ENCODE measurements around the gene PER3.
A peak's percentile ranks its signal among the peaks of the same experiment; 100 is the strongest.
"Not testable (repeated sequence)": the region's sequence is repeated elsewhere in the genome, so short reads cannot be mapped to it uniquely, and the experiment has no call there.

Gene PER3

DNA sequence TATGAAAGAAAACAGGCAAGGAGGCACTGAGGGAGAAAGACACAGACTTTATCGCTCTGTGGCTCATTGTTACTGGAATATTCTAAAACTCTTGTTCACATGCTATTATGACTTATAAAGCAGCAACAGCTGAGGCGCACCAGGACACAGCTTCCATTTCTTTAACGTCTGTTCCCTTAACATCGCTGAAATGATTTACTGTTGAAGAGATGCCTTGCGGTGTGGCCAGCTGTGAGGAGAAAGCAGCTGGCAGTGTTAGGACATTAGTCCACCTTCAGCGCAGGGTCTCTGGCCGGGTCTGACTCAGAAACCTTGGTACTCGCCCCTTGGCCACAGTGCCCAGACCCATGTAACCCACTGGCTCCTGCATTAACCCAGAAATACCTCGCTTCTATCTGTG is 3.1 kb upstream of the PER3 start:
- no peak for DNase-seq

DNA sequence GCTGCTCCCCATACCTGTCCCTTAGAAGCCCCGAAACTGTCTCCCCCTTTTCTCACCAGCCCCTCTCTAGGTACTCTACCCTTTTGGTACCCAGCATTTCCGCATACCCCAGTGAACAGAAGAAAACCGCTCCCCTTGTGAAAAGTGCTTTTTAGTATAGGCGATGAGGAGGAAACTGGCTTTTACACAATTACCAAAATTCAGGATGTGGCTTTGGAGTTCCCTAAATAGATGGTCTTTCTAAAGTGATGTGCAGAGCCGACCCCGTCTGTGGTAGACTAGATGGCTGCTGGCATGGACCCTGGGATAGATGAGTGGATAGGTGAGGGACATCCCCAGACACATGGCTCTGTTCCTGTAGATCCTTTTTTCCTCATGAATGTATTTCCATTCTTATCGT is 2.6 kb upstream of the PER3 start:
- no peak for DNase-seq

DNA sequence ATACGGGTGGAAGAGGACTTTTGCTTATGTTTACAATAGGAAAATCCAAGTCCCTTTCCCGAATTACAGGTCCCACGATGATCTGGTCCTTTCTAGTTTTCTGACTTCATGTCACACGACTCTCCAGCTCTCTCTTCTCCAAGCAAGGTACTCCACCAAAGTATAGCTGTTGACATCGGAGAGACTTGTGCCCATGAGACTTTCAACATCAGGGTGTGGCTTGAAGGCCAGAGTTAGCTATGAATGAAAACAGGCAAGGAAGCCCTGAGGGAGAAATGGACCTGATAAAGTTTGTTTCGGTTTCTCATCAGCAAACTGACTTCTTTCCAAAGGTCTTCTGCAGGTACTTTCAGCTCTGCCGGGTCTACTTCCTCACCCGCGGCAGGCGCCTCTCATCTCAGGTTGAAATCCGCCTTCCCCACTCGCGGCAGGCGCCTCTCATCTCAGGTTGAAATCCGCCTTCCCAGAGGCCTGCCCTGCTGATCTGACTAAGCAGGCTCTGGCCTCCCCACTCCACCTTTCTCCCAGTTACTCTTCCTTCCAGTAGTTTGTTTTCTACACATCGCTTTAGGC is 2.1 kb upstream of the PER3 start:
- DNase-seq, result no peak

DNA sequence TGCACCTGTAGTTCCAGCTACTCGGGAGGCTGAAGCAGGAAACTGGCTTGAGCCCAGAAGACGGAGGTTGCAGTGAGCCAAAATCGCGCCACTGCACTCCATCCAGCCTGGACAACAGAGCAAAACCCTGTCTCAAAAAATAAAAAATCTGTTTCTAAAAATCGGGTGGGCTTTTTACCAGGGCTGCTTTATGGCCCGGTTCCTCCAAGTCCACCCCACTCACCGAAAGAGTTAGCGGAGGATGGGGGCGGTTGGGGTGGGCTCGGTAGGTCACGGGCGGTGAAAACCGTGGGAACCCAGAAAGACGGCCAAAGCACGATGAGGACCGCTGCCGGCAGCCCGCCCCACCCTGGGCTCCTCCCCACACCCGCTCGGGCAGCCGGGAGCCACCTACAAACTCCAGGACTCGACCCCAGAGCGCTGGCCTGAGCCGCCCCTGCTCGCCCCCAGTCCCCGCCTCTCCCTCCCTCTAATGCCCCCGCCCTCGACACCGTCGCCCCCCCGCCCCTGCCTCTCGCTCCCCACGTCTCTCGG is 846 bp upstream of the PER3 start:
- no peak for DNase-seq

DNA sequence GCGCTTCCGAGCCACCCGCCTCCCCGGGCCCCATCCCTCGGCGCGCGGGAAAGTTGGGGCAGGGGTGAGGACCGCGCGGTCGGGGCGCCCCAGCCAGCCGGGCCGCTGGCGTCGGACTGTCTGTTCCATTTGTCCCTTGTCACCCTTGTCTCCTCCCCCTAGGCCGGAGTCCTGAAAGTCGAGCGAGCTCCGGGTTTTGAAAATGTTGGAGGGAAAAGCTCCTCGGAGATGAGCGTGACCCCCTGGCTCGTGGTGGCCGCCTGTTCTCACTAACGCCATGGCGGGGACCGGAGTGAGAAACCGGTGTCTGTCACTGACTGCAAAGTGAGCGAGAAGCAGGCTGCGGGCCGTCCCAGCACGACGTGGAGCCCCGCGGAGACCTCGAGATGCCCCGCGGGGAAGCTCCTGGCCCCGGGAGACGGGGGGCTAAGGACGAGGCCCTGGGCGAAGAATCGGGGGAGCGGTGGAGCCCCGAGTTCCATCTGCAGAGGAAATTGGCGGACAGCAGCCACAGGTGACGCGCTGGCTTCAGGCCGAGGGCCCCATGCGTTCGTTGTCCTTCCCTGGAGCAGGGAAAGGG is 491 bp downstream of the PER3 start:
- DNase-seq, result no peak

DNA sequence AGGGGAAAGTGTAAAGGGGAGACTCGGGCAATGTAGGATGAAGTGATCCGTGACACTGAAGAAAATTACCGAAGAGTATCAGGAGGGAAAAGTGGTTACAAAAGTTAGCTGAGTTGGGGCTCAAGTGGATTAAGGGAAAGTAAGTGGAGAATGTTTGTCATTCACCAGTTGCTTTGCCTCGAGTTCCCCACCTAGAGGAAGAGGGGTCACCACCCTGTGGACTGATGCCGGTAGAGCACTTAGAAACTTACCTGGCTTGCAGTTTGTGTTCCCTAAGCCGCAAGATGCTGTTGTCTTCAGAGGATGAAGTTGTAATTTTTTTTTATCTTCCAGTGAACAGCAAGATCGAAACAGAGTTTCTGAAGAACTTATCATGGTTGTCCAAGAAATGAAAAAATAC is 1.0 kb downstream of the PER3 start:
- no peak for DNase-seq

DNA sequence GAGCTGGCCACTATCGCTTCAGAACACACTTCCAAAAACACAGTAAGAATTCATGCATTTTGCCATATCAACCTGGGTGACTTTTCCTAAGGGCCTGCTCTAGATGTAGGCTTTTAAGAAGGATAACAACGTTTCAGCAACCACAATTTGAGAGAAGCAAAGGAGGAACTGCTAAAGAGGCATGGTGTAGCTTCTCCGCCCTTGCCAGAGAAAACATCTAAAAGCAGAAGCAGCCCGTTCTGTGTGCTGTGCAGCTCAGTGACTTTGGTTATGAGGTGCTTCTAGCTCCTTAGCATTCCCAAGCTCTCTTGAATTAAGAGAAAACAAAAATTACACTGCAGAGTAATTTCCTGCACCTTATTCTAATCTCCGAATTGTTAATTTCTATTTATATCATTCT is 2.7 kb downstream of the PER3 start:
- no peak for DNase-seq

DNA sequence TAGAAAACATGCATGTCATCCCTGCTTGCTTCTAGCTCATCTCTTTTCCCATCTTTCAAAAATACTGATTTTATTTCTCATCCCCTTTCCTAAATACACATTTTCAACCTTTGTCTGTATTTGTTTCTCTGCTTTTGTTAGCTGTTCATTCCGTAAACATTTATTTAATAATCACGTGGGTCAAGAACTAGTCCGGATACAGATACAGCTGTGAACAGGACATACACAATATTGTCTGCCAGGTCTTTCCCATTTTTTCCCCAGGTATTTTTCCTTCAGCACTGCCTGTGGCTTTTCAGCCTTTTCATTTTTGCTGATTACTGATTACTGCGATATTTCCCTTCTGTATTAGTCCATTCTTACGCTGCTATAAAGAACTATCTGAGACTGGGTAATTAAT is 5.7 kb downstream of the PER3 start:
- no peak for DNase-seq

DNA sequence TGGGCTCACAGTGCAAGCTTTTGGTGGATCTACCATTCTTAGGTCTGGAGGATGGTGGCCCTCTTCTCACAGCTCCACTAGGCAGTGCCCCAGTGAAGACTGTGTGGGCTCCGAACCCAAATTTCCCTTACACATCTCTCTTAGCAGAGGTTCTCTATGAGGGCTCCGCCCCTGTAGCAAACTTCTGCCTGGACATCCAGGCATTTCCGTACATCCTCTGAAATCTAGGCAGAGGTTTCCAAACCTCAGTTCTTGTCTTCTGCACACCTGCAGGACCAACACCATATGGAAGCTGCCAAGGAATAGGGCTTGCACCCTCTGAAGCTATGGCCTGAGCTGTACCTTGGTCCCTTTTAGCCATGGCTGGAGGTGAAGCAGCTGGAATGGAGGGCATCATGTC is 6.9 kb downstream of the PER3 start:
- not testable (repeated sequence) for DNase-seq

DNA sequence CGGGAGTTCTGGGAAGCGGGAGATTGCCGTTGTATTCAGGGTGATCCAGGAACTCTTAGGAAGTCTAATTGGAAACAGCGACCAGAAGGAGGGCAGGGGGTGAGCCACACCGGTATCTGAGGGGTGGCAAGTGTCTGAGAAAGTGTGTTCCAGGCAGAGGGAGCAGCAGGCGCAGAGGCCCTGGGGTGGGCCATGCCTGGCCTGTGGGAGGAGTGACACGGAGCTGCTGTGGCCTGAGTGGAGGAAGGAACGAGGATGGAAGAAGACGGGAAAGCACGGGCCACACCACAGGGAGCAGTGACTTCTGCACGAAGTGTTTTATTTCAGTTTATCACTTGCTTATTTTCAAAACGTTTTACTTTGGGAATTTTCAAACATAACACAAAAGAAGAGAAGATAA is 11.3 kb downstream of the PER3 start:
- DNase-seq, result no peak

DNA sequence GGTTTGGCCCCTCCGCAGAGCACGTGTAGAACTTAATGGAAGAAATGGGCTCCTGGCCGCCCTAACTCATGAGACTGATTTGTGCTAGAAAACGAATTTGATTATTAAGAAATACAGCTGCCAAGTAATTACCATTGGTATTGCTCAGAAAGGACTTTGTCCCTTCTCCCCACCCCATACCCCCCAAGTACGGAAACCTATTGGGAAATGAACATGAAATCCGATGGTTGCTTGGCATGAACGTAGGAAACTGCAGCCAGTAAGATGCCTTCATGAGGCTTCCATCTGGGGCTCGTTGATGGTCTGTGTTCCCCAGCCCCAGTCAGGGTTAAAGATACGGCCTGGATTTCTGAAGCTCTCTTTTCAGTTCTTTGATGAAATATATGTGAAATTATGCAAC is 21.4 kb downstream of the PER3 start:
- no peak for DNase-seq

DNA sequence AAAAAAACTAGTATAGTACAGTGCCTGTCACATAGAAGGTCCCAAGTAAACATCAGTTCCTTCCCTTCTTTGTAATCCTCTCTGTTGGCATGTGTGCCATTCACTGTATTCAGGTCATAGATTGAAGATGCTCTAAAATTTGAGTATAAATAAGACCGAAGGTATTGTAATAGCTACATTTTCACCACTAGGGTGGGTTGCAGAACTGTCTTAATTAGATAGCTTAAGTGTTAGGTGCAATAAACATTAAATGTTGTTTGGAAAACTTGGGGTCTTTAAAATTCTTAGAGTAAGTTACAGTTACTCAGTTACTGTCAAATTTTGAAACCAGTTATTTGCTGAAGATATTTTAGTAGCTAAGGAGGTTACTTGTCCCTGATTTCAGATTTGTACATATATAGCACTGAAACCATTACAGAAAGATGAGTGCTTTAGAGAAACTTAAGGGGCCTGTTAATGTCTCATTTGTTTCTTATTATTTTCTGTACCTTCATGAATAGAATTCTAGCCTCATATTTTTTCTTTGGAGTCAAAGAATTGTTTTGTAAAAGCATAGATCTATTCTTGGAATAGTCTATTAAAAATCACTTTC is 24.3 kb downstream of the PER3 start:
- DNase-seq, result no peak

DNA sequence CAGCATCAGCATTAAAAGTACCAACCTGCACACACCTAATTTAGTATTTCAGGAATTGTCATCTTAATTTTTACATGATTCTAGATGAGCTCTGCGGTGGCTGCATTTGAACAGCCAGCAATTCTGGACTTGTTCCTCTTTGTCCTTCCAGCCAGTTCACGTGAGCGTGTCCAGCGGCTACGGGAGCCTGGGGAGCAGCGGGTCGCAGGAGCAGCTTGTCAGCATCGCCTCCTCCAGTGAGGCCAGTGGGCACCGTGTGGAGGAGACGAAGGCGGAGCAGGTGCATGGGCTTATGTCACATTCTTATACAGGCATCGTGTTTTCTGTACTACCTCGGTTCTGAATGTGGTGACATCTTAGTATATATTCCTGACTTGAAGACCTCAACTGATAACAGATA is 25.7 kb downstream of the PER3 start:
- no peak for DNase-seq

DNA sequence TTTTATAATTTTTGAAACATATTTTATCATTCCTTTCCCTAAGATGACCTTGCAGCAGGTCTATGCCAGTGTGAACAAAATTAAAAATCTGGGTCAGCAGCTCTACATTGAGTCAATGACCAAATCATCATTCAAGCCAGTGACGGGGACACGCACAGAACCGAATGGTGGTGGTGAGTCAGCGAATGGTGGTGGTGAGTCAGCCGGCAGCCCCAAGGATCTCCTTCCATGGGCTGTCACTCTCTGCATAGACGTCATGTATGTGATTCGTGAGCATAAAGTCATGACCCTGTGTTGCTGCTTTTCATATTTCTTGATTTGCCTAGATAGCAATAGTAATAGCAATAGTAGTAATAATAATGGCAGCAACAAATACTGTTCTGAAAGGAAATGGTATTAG is 26.3 kb downstream of the PER3 start:
- DNase-seq, result peak; percentile 41

DNA sequence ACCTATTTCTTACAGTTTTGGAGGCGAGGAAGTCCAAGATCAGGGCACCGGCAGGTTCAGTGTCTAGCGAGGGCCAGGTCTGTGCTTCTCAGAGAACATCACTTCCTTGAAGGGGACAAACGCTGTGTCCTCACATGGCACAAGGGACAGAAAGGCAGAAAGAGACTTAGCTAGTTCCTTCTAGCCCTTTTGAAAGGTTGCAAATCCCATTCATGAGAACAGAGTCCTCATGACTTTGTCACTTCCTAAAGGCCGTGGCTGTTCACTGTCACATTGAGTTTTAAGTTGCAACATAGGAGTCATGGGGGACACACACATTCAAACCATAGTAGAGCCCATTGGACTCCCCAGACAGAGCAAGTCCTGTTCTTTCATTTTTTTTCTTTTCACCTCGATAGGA is 27.4 kb downstream of the PER3 start:
- no peak for DNase-seq

DNA sequence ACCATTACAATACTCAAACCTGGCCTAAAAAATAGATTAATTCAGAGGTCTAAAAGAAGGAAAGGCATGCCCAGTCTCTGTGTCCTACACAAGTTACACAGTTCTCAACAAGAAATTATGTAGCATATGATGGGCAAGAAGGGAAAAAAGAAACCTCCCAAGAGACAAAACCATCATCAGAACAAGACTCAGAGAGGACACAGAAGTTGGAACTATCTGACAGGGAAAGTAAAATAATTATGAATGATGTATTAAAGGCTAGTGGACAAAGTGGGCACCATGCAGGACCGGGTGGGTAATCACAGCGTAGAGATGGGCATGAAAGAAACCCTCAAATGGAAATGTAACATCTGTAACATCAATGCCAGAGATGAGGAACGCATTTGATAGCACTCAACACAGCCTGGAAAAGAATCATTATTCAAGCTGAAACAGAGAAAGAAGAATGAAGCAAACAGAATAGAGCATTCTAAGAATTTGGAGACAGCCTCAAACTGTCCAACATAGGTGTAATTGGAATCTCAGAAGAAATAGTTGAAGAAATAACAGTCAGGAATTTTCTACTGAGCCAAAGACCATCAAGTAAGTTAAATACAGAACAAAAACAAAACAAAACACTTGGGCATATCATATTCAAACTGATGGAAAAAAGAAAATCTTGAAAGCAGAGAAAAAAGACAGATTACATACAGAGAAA is 29.7 kb downstream of the PER3 start:
- DNase-seq, result no peak

DNA sequence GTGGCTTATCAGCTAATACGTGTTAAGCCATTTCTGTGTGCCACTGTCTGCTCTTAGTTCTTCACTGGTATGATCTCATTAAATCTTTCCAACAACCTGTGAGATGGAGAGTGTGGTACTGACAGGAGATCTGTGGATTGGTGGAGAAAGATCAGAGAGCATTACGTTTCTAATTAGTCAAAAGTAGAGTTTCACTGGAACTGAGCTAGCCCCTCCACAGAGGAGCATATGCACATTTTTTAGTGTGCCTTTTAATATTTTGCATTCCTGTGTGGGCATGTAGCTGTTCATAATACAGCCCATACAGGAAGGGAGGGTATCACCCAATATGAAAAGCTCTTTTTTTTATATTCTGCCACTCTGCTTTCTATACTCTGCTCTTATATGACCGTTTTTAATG is 37.2 kb downstream of the PER3 start:
- DNase-seq, result no peak

DNA sequence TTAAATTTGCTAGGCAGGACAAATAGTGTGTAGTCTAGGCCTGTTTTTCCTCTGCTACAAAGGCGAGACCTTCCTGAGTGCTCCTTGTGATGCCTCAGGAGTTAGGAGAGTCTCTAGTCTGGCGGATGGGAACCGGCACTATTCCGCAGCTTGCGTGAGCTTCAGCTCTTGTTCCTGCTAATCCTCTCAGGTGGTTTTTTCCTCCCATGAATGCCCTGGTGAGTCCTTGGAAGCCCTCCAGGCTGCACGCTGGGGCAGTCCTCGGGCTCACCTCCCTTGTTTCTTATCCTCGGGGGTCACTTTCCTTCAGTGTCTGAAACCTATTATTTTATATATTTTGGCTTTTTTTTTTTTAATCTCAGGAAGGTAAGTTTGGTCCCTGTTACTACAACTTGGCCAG is 40.6 kb downstream of the PER3 start:
- no peak for DNase-seq

DNA sequence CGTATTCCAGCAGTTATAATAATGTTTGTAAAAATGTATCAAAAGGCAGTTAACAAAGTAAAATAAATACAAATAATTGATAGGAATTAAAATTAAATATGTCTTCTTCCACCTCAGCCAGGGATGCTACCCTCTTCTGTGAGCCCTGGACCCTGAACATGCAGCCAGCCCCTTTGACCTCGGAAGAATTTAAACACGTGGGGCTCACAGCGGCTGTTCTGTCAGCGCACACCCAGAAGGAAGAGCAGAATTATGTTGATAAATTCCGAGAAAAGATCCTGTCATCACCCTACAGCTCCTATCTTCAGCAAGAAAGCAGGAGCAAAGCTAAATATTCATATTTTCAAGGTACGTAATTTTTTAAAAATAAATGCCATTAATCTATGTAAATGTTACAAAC is 42.3 kb downstream of the PER3 start:
- DNase-seq, result no peak

DNA sequence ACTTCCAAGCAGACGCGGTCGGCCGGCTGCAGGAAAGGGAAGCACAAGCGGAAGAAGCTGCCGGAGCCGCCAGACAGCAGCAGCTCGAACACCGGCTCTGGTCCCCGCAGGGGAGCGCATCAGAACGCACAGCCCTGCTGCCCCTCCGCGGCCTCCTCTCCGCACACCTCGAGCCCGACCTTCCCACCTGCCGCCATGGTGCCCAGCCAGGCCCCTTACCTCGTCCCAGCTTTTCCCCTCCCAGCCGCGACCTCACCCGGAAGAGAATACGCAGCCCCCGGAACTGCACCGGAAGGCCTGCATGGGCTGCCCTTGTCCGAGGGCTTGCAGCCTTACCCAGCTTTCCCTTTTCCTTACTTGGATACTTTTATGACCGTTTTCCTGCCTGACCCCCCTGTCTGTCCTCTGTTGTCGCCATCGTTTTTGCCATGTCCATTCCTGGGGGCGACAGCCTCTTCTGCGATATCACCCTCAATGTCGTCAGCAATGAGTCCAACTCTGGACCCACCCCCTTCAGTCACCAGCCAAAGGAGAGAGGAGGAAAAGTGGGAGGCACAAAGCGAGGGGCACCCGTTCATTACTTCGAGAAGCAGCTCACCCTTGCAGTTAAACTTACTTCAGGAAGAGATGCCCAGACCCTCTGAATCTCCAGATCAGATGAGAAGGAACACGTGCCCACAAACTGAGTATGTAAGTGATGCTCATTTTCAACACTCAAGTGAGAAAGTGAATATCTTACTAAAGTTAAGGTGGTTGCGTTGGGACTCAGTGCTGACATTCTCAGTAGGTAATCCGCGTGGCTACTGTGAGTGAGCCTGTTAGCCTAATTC is 43.2 kb downstream of the PER3 start:
- DNase-seq, result peak; percentile 28

DNA sequence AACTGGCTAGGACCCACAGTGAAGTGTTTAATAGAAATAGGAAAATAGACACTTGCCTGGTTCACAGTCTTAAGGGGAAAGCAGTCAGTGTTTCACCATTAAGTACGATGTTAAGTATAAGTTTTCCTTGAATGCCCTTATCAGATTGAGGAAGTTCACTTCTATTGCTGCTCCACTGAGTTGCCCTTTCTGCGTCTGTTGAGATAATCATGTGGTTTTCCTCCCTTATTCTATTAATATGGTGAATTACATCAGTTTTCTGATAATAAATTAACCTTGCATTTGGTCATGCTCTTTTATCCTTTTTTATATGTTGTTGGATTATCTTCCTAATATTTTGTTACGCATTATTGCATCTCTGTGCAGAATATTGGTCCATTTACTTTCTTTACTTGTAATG is 47.4 kb downstream of the PER3 start:
- DNase-seq, result no peak

DNA sequence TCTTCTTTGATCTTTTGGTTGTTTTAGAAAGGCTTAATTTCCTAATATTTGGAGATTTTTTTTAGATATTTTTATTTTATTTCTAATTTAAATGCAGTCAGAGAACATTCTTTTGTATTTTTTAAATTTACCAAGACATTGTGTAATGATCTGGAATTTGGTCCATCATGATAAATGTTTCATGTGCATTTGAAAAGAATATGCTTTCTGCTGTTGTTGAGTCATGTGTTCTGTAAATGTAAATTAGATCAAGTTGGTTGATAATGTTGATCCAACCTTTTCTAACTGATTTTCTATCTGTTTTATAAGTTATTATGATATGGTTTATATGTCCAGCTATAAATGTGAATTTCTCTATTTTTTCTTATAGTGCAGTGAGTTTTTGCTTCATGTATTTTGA is 48.9 kb downstream of the PER3 start:
- no peak for DNase-seq

DNA sequence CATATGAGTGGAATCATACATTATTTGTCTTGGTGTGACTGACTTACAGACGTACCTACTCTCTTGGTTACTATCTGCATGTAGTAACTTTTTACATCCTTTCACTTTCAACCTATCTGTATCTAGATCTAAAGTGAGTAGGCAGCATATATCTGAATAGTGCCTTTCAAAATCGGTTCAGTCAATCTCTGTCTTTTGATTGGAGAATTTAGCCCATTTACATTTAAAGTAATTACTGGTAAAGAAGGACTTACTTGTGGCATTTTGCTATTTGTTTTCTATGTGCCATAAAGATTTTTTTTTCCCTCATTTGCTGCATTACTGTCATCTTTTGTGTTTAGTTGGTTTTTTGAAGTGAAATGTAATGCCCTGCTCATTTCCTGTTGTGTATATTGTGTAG is 54.6 kb downstream of the PER3 start:
- DNase-seq, result no peak
